Stomach (tissue), 4 donors: ENCODE results near the gene MPZL1.

ENCODE experiments used
- EP300 ChIP-seq: sonication (generic); formaldehyde crosslinking; IDR thresholded peaks from one replicate; pipeline ENCODE4 v1.6.1; 2017; ENCODE audit warnings: antibody characterized with exemption
- POLR2A ChIP-seq, 4 donors: fragments of 450-650 bp; IDR thresholded peaks; one replicate each; pipeline ENCODE4 v1.6.1; 2016; ENCODE audit warnings: antibody characterized with exemption in 4 of 4, control low read depth in 2 of 4, mild to moderate bottlenecking in 1 of 4, moderate library complexity in 1 of 4
- POLR2AphosphoS5 ChIP-seq, 3 donors: sonication (generic); formaldehyde crosslinking; IDR thresholded peaks; one replicate each; pipeline ENCODE4 v1.6.1; 2016; ENCODE audit warnings: antibody characterized with exemption in 3 of 3
- TF ChIP-seq, protein P1 (sequence below), 7 experiments: fragments of 450-650 bp in 4 of 7; fragments of 200-600 bp in 3 of 7; sonication (generic) in 3 of 7; IDR thresholded peaks; one replicate each; pipeline ENCODE4 v1.5.1; 2016 to 2019; ENCODE audit warnings: antibody characterized with exemption in 7 of 7, control low read depth in 2 of 7, mild to moderate bottlenecking in 1 of 7

GRCh38 chr1:167710836-167711235 is 10.9 kb upstream of the MPZL1 start:
- TF ChIP-seq, protein P1, sequence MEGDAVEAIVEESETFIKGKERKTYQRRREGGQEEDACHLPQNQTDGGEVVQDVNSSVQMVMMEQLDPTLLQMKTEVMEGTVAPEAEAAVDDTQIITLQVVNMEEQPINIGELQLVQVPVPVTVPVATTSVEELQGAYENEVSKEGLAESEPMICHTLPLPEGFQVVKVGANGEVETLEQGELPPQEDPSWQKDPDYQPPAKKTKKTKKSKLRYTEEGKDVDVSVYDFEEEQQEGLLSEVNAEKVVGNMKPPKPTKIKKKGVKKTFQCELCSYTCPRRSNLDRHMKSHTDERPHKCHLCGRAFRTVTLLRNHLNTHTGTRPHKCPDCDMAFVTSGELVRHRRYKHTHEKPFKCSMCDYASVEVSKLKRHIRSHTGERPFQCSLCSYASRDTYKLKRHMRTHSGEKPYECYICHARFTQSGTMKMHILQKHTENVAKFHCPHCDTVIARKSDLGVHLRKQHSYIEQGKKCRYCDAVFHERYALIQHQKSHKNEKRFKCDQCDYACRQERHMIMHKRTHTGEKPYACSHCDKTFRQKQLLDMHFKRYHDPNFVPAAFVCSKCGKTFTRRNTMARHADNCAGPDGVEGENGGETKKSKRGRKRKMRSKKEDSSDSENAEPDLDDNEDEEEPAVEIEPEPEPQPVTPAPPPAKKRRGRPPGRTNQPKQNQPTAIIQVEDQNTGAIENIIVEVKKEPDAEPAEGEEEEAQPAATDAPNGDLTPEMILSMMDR (IDR thresholded peaks at IDR 0.05), result no peak
- TF ChIP-seq EP300 (no peak), POLR2AphosphoS5 (IDR thresholded peaks at IDR 0.05) (no peak), POLR2A (IDR thresholded peaks at IDR 0.05) (no peak)
